ENCODE data around the gene SVIP. TPM values are rescaled to one million over a fixed set of nuclear protein-coding genes. Genes with fewer than 3 reads are reported as not detected.

Gene SVIP
- total RNA-seq, 1 donor from 2014 or later: 3.2 TPM

GRCh38 chr11:22808571-22809197 is 20.9 kb downstream of the SVIP start:
- DNase-seq (ENCODE audit: extremely low spot score in 2 of 2): no peak
- Histone ChIP-seq H3K4me3 (no peak overlapping the region), H3K27me3 (no peaks in the 10 kb centered on the region), H3K9me3 (no peaks in the 10 kb centered on the region), H3K36me3 (no peaks in the 10 kb centered on the region), H3K4me1 (no peaks in the 10 kb centered on the region), H3K27ac (no peak overlapping the region)
- intact Hi-C loops (cut with DNase I): no loop called here
- TF ChIP-seq POLR2AphosphoS5 (IDR thresholded peaks at IDR 0.05; ENCODE audit: insufficient read depth in 1 of 2, low read depth in 1 of 2): no peak
- no peak for TF ChIP-seq CTCF (IDR thresholded peaks at IDR 0.05)
- no peak for TF ChIP-seq POLR2A (IDR thresholded peaks at IDR 0.05)

GRCh38 chr11:22807855-22808570 is 21.6 kb downstream of the SVIP start:
- intact Hi-C loops (cut with DNase I): no loop called here
- Histone ChIP-seq H3K27me3 (no peaks in the 10 kb centered on the region), H3K4me1 (no peaks in the 10 kb centered on the region), H3K4me3 (no peak overlapping the region), H3K36me3 (no peaks in the 10 kb centered on the region), H3K9me3 (no peaks in the 10 kb centered on the region), H3K27ac (no peak overlapping the region)
- TF ChIP-seq CTCF (IDR thresholded peaks at IDR 0.05): no peak
- TF ChIP-seq POLR2A (IDR thresholded peaks at IDR 0.05): no peak
- no peak for TF ChIP-seq POLR2AphosphoS5 (IDR thresholded peaks at IDR 0.05; ENCODE audit: insufficient read depth in 1 of 2, low read depth in 1 of 2)
- DNase-seq (ENCODE audit: extremely low spot score in 2 of 2): no peak

GRCh38 chr11:22807391-22807790 is 22.2 kb downstream of the SVIP start:
- Histone ChIP-seq H3K9me3 (no peaks in the 10 kb centered on the region), H3K27ac (no peak overlapping the region), H3K27me3 (no peaks in the 10 kb centered on the region), H3K4me3 (no peak overlapping the region), H3K4me1 (no peaks in the 10 kb centered on the region), H3K36me3 (no peaks in the 10 kb centered on the region)
- no peak for TF ChIP-seq POLR2AphosphoS5 (IDR thresholded peaks at IDR 0.05; ENCODE audit: insufficient read depth in 1 of 2, low read depth in 1 of 2)
- no peak for TF ChIP-seq CTCF (IDR thresholded peaks at IDR 0.05)
- TF ChIP-seq POLR2A (IDR thresholded peaks at IDR 0.05): no peak
- intact Hi-C loops (cut with DNase I): no loop called here
- DNase-seq (ENCODE audit: extremely low spot score in 2 of 2): no peak

GRCh38 chr11:22802861-22803260 is 26.7 kb downstream of the SVIP start:
- TF ChIP-seq CTCF (IDR thresholded peaks at IDR 0.05) (no peak), POLR2AphosphoS5 (IDR thresholded peaks at IDR 0.05; ENCODE audit: insufficient read depth in 1 of 2, low read depth in 1 of 2) (no peak), POLR2A (IDR thresholded peaks at IDR 0.05) (no peak)

GRCh38 chr11:22800482-22800881 is 29.1 kb downstream of the SVIP start:
- Histone ChIP-seq H3K4me3 (no peak overlapping the region), H3K27me3 (no peaks in the 10 kb centered on the region), H3K27ac (no peak overlapping the region), H3K4me1 (no peaks in the 10 kb centered on the region), H3K36me3 (no peaks in the 10 kb centered on the region), H3K9me3 (no peaks in the 10 kb centered on the region)
- intact Hi-C loops (cut with DNase I): no loop called here
- TF ChIP-seq CTCF (IDR thresholded peaks at IDR 0.05) (no peak), POLR2A (IDR thresholded peaks at IDR 0.05) (no peak), POLR2AphosphoS5 (IDR thresholded peaks at IDR 0.05; ENCODE audit: insufficient read depth in 1 of 2, low read depth in 1 of 2) (no peak)
- DNase-seq (ENCODE audit: extremely low spot score in 2 of 2): no peak

More at GRCh38 chr11:22802861-22803260, 26.7 kb downstream of the SVIP start:
- no peak for DNase-seq (ENCODE audit: extremely low spot score in 2 of 2)
- H3K27me3 ChIP-seq: no peaks in the 10 kb centered on the region
- intact Hi-C loops (cut with DNase I): no loop called here
- no peaks in the 10 kb centered on the region for H3K36me3 ChIP-seq
- H3K4me1 ChIP-seq: no peaks in the 10 kb centered on the region
- no peak overlapping the region for H3K4me3 ChIP-seq
- no peak overlapping the region for H3K27ac ChIP-seq
- H3K9me3 ChIP-seq: no peaks in the 10 kb centered on the region
